Measurements from ENCODE around the gene AKAP8L.

DNA sequence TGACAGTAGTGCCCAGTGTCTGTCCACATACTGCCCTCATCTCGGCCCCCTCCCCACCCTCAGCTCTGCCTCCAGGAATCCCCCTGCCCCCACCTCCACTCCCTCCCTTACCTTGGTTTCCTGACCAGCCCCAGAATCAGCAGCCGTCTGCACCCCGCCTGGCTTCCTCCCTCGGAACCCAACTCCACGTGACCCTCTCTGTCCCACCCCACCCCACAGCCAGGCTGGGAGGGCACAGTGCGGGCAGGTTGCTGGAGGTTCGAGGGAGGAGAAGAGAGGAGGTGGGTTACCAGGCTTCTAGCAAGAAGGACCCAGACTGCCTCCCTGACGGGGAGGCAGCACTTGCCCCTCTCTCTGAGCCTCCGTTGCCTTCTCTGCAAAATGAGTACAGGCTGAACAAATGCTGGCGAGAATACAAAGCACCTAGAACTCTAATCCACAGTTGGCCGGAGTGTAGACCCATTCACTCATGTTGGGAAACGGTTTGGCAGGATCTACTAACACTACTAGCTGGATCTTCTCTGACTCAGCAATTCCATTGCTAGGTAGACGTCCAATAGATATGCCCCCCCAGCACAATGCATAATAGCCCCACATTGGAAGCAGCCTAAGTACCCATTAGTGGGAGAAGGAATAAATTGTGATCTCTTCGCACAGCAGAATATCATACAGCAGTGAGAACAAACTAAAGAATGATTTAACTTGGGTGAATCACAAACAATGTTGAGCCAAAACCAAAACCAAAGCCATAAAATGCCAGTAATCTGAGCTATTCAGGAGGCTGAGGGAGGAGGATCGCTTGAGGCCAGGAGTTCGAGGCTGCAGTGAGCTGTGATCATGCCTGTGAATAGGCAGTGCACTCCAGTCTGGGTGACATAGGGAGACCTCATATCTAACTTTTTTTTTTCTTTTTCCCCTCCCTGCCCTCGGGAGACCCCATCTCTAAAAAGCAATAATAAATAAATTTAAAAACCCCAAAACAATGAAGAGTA lies 45.9 kb upstream of the AKAP8L start, which contains the start of gene RASAL3:
- TF ChIP-seq EZH2 (IDR thresholded peaks at IDR 0.05; ENCODE audit: insufficient read depth, poor library complexity, severe bottlenecking): no peak
- TF ChIP-seq EZH2phosphoT487 (IDR thresholded peaks at IDR 0.05; ENCODE audit: insufficient read depth, low read depth): no peak
